ENCODE data around the gene DTHD1.

- TF ChIP-seq CTCF (IDR thresholded peaks at IDR 0.05), result no peak
- TF ChIP-seq POLR2A (IDR thresholded peaks at IDR 0.05), result no peak
Observed at GRCh38 chr4:36256398-36256891, 25.0 kb upstream of the DTHD1 start.
